Tibial artery (tissue), 4 donors: ENCODE data around the gene CHID1.

Experiments used
- DNase-seq, 2 donors: peaks; one replicate each; pipeline ENCODE4 v3.0.0-alpha.2; 2019
- H3K27ac ChIP-seq, 2 donors: fragments of 200-600 bp; sonication (generic) in 1 of 2; 1 replicate in 1 of 2; 2 replicates in 1 of 2; pipeline ENCODE4 v1.5.1; 2018 to 2019; ENCODE audit warnings: mild to moderate bottlenecking in 1 of 2
- H3K27me3 ChIP-seq, 2 donors: fragments of 200-600 bp; sonication (generic) in 1 of 2; one replicate each; pipeline versions ENCODE4 v1.5.1 to v1.6.0; 2016 to 2019
- H3K36me3 ChIP-seq, 3 donors: fragments of 200-600 bp; sonication (generic) in 2 of 3; one replicate each; pipeline ENCODE4 v1.5.1; 2016 to 2019; ENCODE audit warnings: mild to moderate bottlenecking in 2 of 3
- H3K4me1 ChIP-seq, 4 donors: fragments of 200-600 bp; sonication (generic) in 2 of 4; 1 replicate in 3 of 4; 2 replicates in 1 of 4; pipeline ENCODE4 v1.5.1; 2016 to 2019
- H3K4me3 ChIP-seq, 2 donors: fragments of 200-600 bp; sonication (generic) in 1 of 2; 1 replicate in 1 of 2; 2 replicates in 1 of 2; pipeline ENCODE4 v1.5.1; 2018 to 2019; ENCODE audit warnings: mild to moderate bottlenecking in 2 of 2
- H3K9me3 ChIP-seq, 3 donors: fragments of 200-600 bp; sonication (generic) in 1 of 3; one replicate each; pipeline ENCODE4 v1.5.1; 2016 to 2019
- intact Hi-C: fragments of 100-400 bp; cut with DNase I; formaldehyde crosslinking; loops from one replicate; pipeline ENCODE4 v1.15.0; 2023; ENCODE audit warnings: low total_unique reads
- TF ChIP-seq, protein P1 (sequence below), 2 experiments: fragments of 200-600 bp in 1 of 2; fragments of 450-650 bp in 1 of 2; IDR thresholded peaks; one replicate each; pipeline ENCODE4 v1.5.1; 2017 to 2019; ENCODE audit warnings: antibody characterized with exemption in 2 of 2, mild to moderate bottlenecking in 1 of 2, moderate library complexity in 1 of 2

Gene CHID1

DNA sequence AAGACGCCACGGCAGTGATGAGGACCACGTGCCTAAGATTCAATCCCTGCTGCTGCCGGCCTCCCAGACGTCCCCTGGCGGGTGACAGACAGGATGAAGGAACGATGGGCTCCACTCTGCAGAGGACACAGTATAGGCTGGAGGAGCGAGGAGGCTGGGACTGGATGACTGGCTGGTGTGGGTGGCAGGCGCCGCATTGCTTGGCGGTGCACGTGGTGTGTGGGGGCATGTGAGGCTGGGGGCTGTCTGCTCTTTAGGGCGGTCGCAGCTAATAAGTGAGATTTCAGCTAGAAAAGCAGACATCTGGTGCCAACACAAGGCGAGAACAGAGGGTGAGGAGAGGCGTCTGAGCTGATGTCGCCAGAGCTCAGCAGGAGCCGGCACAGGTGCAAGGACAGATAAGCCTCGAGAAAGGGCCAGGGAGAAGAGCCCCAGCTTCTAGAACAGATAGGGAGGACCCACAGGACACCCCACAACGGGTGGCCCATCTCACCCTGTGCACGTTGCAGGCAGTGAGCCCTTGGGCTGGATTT lies 34.8 kb downstream of the CHID1 start:
- Histone ChIP-seq H3K4me1 (no peaks in the 10 kb centered on the region), H3K27ac (no peak overlapping the region), H3K36me3 (peaks cover 6 to 55% (median 15%) of the 10 kb centered on the region in 3 donors), H3K9me3 (no peaks in the 10 kb centered on the region), H3K4me3 (no peak overlapping the region), H3K27me3 (no peaks in the 10 kb centered on the region)
- no peak for DNase-seq
- TF ChIP-seq, protein P1, sequence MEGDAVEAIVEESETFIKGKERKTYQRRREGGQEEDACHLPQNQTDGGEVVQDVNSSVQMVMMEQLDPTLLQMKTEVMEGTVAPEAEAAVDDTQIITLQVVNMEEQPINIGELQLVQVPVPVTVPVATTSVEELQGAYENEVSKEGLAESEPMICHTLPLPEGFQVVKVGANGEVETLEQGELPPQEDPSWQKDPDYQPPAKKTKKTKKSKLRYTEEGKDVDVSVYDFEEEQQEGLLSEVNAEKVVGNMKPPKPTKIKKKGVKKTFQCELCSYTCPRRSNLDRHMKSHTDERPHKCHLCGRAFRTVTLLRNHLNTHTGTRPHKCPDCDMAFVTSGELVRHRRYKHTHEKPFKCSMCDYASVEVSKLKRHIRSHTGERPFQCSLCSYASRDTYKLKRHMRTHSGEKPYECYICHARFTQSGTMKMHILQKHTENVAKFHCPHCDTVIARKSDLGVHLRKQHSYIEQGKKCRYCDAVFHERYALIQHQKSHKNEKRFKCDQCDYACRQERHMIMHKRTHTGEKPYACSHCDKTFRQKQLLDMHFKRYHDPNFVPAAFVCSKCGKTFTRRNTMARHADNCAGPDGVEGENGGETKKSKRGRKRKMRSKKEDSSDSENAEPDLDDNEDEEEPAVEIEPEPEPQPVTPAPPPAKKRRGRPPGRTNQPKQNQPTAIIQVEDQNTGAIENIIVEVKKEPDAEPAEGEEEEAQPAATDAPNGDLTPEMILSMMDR (IDR thresholded peaks at IDR 0.05), result no peak
- intact Hi-C loops, result no loop called here

DNA sequence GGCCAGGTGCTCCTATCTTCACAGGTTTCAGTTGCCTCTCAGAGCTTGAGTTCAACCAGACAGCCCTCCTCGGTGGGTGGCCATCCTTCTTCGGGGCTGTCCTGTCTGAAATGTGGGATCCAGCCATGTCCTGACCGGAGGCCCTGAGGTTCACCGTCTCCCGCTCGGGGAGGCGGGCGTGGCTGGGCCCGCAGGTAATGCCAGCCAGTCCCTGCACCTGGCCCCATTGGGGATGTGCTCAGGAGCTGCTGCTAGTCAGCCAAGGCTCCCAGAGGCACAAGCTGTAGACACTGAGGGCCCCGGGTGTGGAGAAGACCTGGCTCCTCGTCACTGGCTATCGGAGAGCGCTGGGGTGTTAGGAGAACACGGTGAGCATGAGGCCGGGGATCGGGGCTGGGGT lies 35.4 kb downstream of the CHID1 start:
- TF ChIP-seq, protein P1 (IDR thresholded peaks at IDR 0.05), result no peak
- no peak overlapping the region for H3K27ac ChIP-seq
- H3K9me3 ChIP-seq, result no peaks in the 10 kb centered on the region
- H3K4me1 ChIP-seq, result no peaks in the 10 kb centered on the region
- no peak for DNase-seq
- H3K4me3 ChIP-seq, result no peak overlapping the region
- intact Hi-C loops, result no loop called here
- peaks cover 6 to 52% (median 11%) of the 10 kb centered on the region in 3 donors for H3K36me3 ChIP-seq
- H3K27me3 ChIP-seq, result no peaks in the 10 kb centered on the region

DNA sequence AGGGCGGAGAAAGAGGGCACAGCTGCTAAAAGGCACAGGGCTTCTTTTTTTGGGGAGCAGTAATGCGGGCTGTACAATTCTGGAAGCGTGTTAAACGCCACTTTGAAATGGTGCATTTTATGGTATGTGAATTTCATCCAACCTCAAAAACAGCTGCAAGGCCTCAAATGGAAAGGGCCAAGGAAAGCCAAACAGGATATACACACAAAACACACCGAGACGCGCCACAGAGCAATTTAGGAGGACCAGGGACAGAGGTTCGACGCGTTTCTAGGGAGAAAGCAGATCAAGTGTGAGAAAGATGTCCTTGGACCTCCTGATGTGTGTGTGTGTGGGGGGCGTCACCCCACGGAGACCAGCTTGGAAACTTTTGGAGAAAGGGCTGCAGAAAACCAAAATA lies 36.9 kb downstream of the CHID1 start:
- H3K36me3 ChIP-seq, result peaks cover 0 to 52% (median 6%) of the 10 kb centered on the region in 3 donors
- TF ChIP-seq, protein P1 (IDR thresholded peaks at IDR 0.05), result no peak

DNA sequence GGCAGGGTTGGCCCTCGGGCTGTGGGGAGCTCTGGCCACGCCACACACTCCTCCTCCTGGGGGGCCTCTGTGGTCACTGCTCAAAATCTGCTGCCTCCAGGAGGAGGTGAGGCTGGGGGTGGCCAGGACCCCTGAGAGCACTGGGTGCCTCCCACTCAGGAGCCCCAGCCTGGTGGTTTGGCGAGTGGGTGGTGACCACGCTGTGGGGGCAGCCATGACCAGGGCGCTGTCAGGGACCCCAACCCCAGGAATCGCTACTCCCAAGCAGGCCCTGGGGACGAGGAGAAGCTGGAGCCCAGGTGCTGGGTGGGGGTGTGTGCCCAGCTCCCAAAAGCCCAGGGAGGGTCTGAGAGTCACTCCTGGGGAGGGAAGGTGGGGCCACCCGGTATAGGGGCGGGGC lies 37.8 kb downstream of the CHID1 start:
- no peaks in the 10 kb centered on the region for H3K9me3 ChIP-seq
- TF ChIP-seq, protein P1 (IDR thresholded peaks at IDR 0.05), result no peak
- no peaks in the 10 kb centered on the region for H3K4me1 ChIP-seq
- H3K4me3 ChIP-seq, result no peak overlapping the region
- no peak overlapping the region for H3K27ac ChIP-seq
- intact Hi-C loops, result no loop called here
- no peak for DNase-seq
- peaks cover 0 to 58% (median 6%) of the 10 kb centered on the region in 3 donors for H3K36me3 ChIP-seq
- no peaks in the 10 kb centered on the region for H3K27me3 ChIP-seq

More for the DNA sequence above, 36.9 kb downstream of the CHID1 start:
- intact Hi-C loops, result no loop called here
- no peak for DNase-seq
- no peaks in the 10 kb centered on the region for H3K9me3 ChIP-seq
- no peaks in the 10 kb centered on the region for H3K27me3 ChIP-seq
- no peaks in the 10 kb centered on the region for H3K4me1 ChIP-seq
- H3K27ac ChIP-seq, result no peak overlapping the region
- H3K4me3 ChIP-seq, result no peak overlapping the region

DNA sequence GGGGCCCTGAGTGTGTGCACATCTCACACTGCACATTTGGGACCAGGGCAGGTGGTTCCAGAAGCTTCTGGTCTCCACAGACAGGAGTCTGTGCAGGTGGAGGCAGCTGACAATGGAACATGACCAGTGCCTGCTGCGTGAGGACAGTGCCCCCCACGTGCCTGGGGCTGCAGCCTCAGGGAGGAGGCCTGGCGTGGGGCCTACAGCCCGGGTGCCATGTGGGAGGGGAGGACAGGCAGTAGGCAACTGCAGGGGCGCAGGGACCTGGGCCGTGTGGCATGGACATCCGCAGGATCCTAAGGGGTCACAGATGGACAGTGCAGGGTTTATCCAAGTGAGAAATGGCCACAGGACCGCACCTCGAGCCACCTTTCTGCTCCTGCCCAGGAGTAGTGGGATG lies 39.1 kb downstream of the CHID1 start:
- Histone ChIP-seq H3K4me3 (no peak overlapping the region), H3K9me3 (no peaks in the 10 kb centered on the region), H3K27me3 (no peaks in the 10 kb centered on the region), H3K27ac (no peak overlapping the region), H3K4me1 (no peaks in the 10 kb centered on the region), H3K36me3 (peaks cover 0 to 66% (median 14%) of the 10 kb centered on the region in 3 donors)
- DNase-seq, result no peak
- TF ChIP-seq, protein P1 (IDR thresholded peaks at IDR 0.05), result no peak
- intact Hi-C loops, result no loop called here

DNA sequence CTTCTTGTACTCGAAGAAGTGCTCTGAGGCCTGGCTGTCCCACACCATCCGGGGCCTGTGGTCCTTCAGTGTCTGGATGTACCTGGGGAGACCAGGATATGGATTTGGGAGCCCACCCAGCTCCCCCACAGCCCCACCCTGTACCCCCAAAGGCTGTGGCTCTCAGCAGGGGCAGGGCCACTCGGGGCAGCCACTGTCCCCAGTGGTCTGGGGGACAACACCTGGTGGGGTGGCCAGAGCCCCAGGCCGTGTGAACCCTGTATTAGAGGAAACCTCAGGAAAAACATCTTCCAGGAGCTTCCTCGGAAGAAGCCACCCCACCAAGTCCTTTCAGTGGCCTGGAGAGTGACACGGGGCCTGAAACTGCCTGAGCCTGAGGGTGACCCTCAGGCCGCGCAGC lies 40.2 kb downstream of the CHID1 start:
- Histone ChIP-seq H3K27me3 (no peaks in the 10 kb centered on the region), H3K9me3 (no peaks in the 10 kb centered on the region), H3K4me1 (no peaks in the 10 kb centered on the region), H3K4me3 (no peak overlapping the region), H3K27ac (no peak overlapping the region), H3K36me3 (peaks cover 0 to 67% (median 23%) of the 10 kb centered on the region in 3 donors)
- DNase-seq, result no peak
- intact Hi-C loops, result no loop called here
- TF ChIP-seq, protein P1 (IDR thresholded peaks at IDR 0.05), result no peak
